Rectal smooth muscle tissue (tissue), 1 donor: ENCODE data around the gene CACNA2D4.

Experiments used
- H3K27ac ChIP-seq: one replicate; pipeline ENCODE4 v1.7.0; 2013; ENCODE audit warnings: low read depth, low read length, inconsistent platforms
- H3K27me3 ChIP-seq: one replicate; pipeline ENCODE4 v1.7.0; 2013; ENCODE audit warnings: low read length; ENCODE audit not compliant: control insufficient read depth, insufficient read depth
- H3K36me3 ChIP-seq: one replicate; pipeline ENCODE4 v1.7.0; 2013; ENCODE audit warnings: low read length; ENCODE audit not compliant: control insufficient read depth, insufficient read depth
- H3K4me1 ChIP-seq: one replicate; pipeline ENCODE4 v1.7.0; 2013; ENCODE audit warnings: low read length; ENCODE audit not compliant: control insufficient read depth, insufficient read depth
- H3K4me3 ChIP-seq: one replicate; pipeline ENCODE4 v1.7.0; 2013; ENCODE audit warnings: low read length
- H3K9ac ChIP-seq: one replicate; pipeline ENCODE4 v1.7.0; 2013; ENCODE audit warnings: low read length

Gene CACNA2D4

GRCh38 chr12:1939331-1939730, 20.9 kb upstream of the CACNA2D4 start:
- Histone ChIP-seq H3K4me1 (peaks cover 39% of the 10 kb centered on the region), H3K36me3 (no peaks in the 10 kb centered on the region), H3K27me3 (no peaks in the 10 kb centered on the region), H3K9ac (no peak overlapping the region), H3K4me3 (peak overlapping the region; percentile 7), H3K27ac (peak overlapping the region; percentile 81)

- peaks cover 55% of the 10 kb centered on the region for H3K4me1 ChIP-seq
- H3K9ac ChIP-seq, result no peak overlapping the region
- H3K27me3 ChIP-seq, result no peaks in the 10 kb centered on the region
- no peak overlapping the region for H3K4me3 ChIP-seq
- H3K36me3 ChIP-seq, result no peaks in the 10 kb centered on the region
- H3K27ac ChIP-seq, result peak overlapping the region; percentile 81
These were observed 19.2 kb upstream of the CACNA2D4 start for GRCh38 chr12:1937481-1938224.

GRCh38 chr12:1936406-1937320, 18.2 kb upstream of the CACNA2D4 start:
- peak overlapping the region; percentile 81 for H3K27ac ChIP-seq
- peak overlapping the region; percentile 29 for H3K4me3 ChIP-seq
- H3K36me3 ChIP-seq, result no peaks in the 10 kb centered on the region
- peaks cover 56% of the 10 kb centered on the region for H3K4me1 ChIP-seq
- no peak overlapping the region for H3K9ac ChIP-seq
- no peaks in the 10 kb centered on the region for H3K27me3 ChIP-seq

- Histone ChIP-seq H3K36me3 (no peaks in the 10 kb centered on the region), H3K4me1 (peaks cover 56% of the 10 kb centered on the region), H3K27me3 (no peaks in the 10 kb centered on the region), H3K27ac (peak overlapping the region; percentile 81), H3K4me3 (peak overlapping the region; percentile 29), H3K9ac (no peak overlapping the region)
These were observed 17.4 kb upstream of the CACNA2D4 start for GRCh38 chr12:1935700-1936378.

GRCh38 chr12:1935242-1935641, 16.8 kb upstream of the CACNA2D4 start:
- Histone ChIP-seq H3K9ac (no peak overlapping the region), H3K27ac (no peak overlapping the region), H3K4me1 (peaks cover 56% of the 10 kb centered on the region), H3K36me3 (no peaks in the 10 kb centered on the region), H3K4me3 (peak overlapping the region; percentile 11), H3K27me3 (no peaks in the 10 kb centered on the region)

GRCh38 chr12:1934831-1935230, 16.4 kb upstream of the CACNA2D4 start:
- H3K36me3 ChIP-seq, result no peaks in the 10 kb centered on the region
- no peak overlapping the region for H3K4me3 ChIP-seq
- no peak overlapping the region for H3K27ac ChIP-seq
- H3K27me3 ChIP-seq, result no peaks in the 10 kb centered on the region
- no peak overlapping the region for H3K9ac ChIP-seq
- peaks cover 53% of the 10 kb centered on the region for H3K4me1 ChIP-seq

- H3K9ac ChIP-seq, result peak overlapping the region; percentile 6
- H3K4me1 ChIP-seq, result peaks cover 45% of the 10 kb centered on the region
- H3K27ac ChIP-seq, result peak overlapping the region; percentile 55
- no peaks in the 10 kb centered on the region for H3K36me3 ChIP-seq
- no peaks in the 10 kb centered on the region for H3K27me3 ChIP-seq
- H3K4me3 ChIP-seq, result no peak overlapping the region
These were observed 15.6 kb upstream of the CACNA2D4 start for GRCh38 chr12:1934068-1934467.

GRCh38 chr12:1933342-1934051, 15.0 kb upstream of the CACNA2D4 start:
- H3K9ac ChIP-seq, result no peak overlapping the region

GRCh38 chr12:1932264-1932777, 13.9 kb upstream of the CACNA2D4 start:
- Histone ChIP-seq H3K36me3 (no peaks in the 10 kb centered on the region), H3K9ac (no peak overlapping the region), H3K4me3 (peak overlapping the region; percentile 3), H3K27ac (peak overlapping the region; percentile 58), H3K4me1 (peaks cover 40% of the 10 kb centered on the region), H3K27me3 (no peaks in the 10 kb centered on the region)

More at GRCh38 chr12:1933342-1934051, 15.0 kb upstream of the CACNA2D4 start:
- H3K27me3 ChIP-seq, result no peaks in the 10 kb centered on the region
- peak overlapping the region; percentile 55 for H3K27ac ChIP-seq
- peak overlapping the region; percentile 3 for H3K4me3 ChIP-seq
- H3K36me3 ChIP-seq, result no peaks in the 10 kb centered on the region
- peaks cover 39% of the 10 kb centered on the region for H3K4me1 ChIP-seq

- Histone ChIP-seq H3K4me1 (peaks cover 34% of the 10 kb centered on the region), H3K4me3 (no peak overlapping the region), H3K36me3 (no peaks in the 10 kb centered on the region), H3K9ac (no peak overlapping the region), H3K27ac (peak overlapping the region; percentile 58), H3K27me3 (no peaks in the 10 kb centered on the region)
These were observed 13.2 kb upstream of the CACNA2D4 start for GRCh38 chr12:1931642-1932041.

GRCh38 chr12:1930803-1931597, 12.5 kb upstream of the CACNA2D4 start:
- H3K4me1 ChIP-seq, result peaks cover 28% of the 10 kb centered on the region
- no peaks in the 10 kb centered on the region for H3K36me3 ChIP-seq
- no peak overlapping the region for H3K9ac ChIP-seq
- H3K27ac ChIP-seq, result no peak overlapping the region
- H3K4me3 ChIP-seq, result no peak overlapping the region
- no peaks in the 10 kb centered on the region for H3K27me3 ChIP-seq
